ENCODE measurements around the gene ANKRD52. TPM values are rescaled to one million over a fixed set of nuclear protein-coding genes. Genes with fewer than 3 reads are reported as not detected.

The ANKRD52 gene
- total and polyA plus RNA-seq, 9 of the 15 experiments (the other 6 are each of a cell fraction or from before 2014, with no cell fraction given) = 0.52 to 46.8 (median 7.9) TPM

DNA sequence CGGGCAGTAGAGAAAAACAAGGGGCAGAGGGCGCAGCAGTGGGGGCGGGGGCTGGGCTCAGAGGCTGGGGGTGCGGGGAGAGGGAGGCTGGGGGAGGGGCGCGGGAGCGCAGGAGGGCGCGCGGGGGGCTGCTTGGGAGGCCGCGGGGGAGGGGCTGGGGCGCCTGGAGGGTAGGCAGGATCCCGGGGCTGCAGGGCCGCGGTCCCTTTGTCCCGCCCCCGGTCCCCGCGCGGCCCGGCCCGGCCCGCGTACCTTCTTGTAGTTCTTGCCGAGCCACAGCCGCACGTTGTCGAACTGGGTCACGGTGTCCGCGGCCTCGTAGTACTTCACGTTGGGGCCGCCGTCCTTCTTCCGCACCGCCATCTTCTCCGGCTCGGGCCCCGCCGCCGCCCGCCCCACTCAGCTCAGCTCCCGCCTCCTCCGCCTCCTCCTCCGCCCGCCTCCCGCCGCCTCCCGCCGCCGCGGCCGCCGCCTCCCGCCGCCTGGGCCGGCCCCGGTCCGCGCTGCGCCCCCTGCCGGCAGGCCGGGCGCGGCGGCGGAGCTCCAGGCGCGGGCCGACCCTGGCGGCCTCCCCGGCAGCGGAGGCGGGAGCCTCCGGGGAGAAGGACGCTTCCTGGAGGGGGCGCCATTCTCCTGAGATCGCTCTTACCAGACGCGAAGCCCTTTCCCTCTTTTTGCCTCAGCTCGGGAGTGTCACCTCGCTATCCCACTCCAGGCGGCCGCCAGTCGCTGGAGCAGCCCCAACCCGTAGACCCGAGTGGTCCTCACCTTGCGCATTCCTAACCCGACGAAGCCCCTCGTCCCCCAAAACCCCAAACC lies 68.9 kb downstream of the ANKRD52 start, which contains the start of gene SMARCC2 (continued):
- TF ChIP-seq, protein P1, sequence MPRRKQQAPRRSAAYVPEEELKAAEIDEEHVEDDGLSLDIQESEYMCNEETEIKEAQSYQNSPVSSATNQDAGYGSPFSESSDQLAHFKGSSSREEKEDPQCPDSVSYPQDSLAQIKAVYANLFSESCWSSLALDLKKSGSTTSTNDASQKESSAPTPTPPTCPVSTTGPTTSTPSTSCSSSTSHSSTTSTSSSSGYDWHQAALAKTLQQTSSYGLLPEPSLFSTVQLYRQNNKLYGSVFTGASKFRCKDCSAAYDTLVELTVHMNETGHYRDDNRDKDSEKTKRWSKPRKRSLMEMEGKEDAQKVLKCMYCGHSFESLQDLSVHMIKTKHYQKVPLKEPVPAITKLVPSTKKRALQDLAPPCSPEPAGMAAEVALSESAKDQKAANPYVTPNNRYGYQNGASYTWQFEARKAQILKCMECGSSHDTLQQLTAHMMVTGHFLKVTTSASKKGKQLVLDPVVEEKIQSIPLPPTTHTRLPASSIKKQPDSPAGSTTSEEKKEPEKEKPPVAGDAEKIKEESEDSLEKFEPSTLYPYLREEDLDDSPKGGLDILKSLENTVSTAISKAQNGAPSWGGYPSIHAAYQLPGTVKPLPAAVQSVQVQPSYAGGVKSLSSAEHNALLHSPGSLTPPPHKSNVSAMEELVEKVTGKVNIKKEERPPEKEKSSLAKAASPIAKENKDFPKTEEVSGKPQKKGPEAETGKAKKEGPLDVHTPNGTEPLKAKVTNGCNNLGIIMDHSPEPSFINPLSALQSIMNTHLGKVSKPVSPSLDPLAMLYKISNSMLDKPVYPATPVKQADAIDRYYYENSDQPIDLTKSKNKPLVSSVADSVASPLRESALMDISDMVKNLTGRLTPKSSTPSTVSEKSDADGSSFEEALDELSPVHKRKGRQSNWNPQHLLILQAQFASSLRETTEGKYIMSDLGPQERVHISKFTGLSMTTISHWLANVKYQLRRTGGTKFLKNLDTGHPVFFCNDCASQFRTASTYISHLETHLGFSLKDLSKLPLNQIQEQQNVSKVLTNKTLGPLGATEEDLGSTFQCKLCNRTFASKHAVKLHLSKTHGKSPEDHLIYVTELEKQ (CRISPR knock-in tag; IDR thresholded peaks at IDR 0.05) = no peak
- TF ChIP-seq HLTF (IDR thresholded peaks at IDR 0.05) (no peak), ATF7 (IDR thresholded peaks at IDR 0.05) (no peak), ETS2 (tag; IDR thresholded peaks at IDR 0.05; ENCODE audit: borderline replicate concordance, poor library complexity, severe bottlenecking) (no peak), ELF4 (CRISPR knock-in tag; IDR thresholded peaks at IDR 0.05) (no peak), FOXK2 (conservative IDR thresholded peaks at IDR 0.05 in 1 of 2, IDR thresholded peaks at IDR 0.05 in 1 of 2; ENCODE audit: low read depth in 2 of 2) (no peak), NBN (IDR thresholded peaks at IDR 0.05; ENCODE audit: low read depth) (no peak), HDGF (IDR thresholded peaks at IDR 0.05) (no peak), GTF2E2 (tag; IDR thresholded peaks at IDR 0.05) (no peak; the same call in 1 of the 2 replicates), HMG20A (CRISPR knock-in tag; conservative IDR thresholded peaks at IDR 0.05) (no peak), MEIS2 (IDR thresholded peaks at IDR 0.05; ENCODE audit: partially characterized antibody) (no peak), MCM3 (IDR thresholded peaks at IDR 0.05) (no peak)
- TF ChIP-seq, protein P2, sequence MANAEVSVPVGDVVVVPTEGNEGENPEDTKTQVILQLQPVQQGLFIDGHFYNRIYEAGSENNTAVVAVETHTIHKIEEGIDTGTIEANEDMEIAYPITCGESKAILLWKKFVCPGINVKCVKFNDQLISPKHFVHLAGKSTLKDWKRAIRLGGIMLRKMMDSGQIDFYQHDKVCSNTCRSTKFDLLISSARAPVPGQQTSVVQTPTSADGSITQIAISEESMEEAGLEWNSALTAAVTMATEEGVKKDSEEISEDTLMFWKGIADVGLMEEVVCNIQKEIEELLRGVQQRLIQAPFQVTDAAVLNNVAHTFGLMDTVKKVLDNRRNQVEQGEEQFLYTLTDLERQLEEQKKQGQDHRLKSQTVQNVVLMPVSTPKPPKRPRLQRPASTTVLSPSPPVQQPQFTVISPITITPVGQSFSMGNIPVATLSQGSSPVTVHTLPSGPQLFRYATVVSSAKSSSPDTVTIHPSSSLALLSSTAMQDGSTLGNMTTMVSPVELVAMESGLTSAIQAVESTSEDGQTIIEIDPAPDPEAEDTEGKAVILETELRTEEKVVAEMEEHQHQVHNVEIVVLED (CRISPR knock-in tag; IDR thresholded peaks at IDR 0.05) = no peak
- TF ChIP-seq, protein P3, sequence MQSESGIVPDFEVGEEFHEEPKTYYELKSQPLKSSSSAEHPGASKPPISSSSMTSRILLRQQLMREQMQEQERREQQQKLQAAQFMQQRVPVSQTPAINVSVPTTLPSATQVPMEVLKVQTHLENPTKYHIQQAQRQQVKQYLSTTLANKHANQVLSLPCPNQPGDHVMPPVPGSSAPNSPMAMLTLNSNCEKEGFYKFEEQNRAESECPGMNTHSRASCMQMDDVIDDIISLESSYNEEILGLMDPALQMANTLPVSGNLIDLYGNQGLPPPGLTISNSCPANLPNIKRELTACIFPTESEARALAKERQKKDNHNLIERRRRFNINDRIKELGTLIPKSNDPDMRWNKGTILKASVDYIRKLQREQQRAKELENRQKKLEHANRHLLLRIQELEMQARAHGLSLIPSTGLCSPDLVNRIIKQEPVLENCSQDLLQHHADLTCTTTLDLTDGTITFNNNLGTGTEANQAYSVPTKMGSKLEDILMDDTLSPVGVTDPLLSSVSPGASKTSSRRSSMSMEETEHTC (IDR thresholded peaks at IDR 0.05) = no peak
- TF ChIP-seq, protein P4, sequence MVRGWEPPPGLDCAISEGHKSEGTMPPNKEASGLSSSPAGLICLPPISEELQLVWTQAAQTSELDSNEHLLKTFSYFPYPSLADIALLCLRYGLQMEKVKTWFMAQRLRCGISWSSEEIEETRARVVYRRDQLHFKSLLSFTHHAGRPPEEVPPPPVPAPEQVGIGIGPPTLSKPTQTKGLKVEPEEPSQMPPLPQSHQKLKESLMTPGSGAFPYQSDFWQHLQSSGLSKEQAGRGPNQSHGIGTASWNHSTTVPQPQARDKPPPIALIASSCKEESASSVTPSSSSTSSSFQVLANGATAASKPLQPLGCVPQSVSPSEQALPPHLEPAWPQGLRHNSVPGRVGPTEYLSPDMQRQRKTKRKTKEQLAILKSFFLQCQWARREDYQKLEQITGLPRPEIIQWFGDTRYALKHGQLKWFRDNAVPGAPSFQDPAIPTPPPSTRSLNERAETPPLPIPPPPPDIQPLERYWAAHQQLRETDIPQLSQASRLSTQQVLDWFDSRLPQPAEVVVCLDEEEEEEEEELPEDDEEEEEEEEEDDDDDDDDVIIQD (CRISPR knock-in tag; IDR thresholded peaks at IDR 0.05) = no peak
- TF ChIP-seq, protein P5, sequence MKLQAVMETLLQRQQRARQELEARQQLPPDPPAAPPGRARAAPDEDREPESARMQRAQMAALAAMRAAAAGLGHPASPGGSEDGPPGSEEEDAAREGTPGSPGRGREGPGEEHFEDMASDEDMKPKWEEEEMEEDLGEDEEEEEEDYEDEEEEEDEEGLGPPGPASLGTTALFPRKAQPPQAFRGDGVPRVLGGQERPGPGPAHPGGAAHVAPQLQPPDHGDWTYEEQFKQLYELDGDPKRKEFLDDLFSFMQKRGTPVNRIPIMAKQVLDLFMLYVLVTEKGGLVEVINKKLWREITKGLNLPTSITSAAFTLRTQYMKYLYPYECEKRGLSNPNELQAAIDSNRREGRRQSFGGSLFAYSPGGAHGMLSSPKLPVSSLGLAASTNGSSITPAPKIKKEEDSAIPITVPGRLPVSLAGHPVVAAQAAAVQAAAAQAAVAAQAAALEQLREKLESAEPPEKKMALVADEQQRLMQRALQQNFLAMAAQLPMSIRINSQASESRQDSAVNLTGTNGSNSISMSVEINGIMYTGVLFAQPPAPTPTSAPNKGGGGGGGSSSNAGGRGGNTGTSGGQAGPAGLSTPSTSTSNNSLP (IDR thresholded peaks at IDR 0.05; ENCODE audit: borderline replicate concordance, low read depth, low read length) = no peak
- TF ChIP-seq, protein P6, sequence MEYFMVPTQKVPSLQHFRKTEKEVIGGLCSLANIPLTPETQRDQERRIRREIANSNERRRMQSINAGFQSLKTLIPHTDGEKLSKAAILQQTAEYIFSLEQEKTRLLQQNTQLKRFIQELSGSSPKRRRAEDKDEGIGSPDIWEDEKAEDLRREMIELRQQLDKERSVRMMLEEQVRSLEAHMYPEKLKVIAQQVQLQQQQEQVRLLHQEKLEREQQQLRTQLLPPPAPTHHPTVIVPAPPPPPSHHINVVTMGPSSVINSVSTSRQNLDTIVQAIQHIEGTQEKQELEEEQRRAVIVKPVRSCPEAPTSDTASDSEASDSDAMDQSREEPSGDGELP (CRISPR knock-in tag; IDR thresholded peaks at IDR 0.05; ENCODE audit: borderline replicate concordance) = peak; percentile 12; the same call in 1 of the 2 replicates

All from K562 (cell line).